MM.1S (cell line): ENCODE results near the gene PRR20G.

Experiments
- EZH2phosphoT487 ChIP-seq: fragments of 300-600 bp; sonication (generic); IDR thresholded peaks from 2 replicates; pipeline ENCODE4 v1.6.1; 2018; ENCODE audit warnings: antibody characterized with exemption, low read length
- TF ChIP-seq, protein P1 (sequence below): fragments of 300-600 bp; sonication (generic); IDR thresholded peaks from 2 replicates; pipeline ENCODE4 v1.5.1; 2016; ENCODE audit warnings: antibody characterized with exemption, low read length, mixed read lengths

DNA sequence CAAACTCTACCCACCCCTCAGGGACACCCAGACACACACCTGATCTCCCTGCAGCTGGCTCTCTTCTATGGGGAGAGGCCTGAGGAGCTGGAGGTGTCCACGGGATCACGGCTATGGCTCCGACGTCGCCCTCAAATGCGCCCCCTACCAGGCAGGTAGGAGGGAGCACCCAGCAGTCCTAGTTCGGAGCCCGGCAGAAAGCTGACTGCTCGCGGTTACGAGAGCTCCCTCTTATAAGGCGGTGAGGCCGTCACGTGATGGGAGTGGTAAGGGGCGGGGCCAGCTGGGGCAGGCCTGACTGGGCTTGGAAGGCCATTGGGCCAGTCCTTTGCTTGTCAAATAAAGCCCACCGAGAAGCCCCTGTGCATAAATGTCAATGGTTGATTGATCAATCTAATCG is at the start of gene PRR20G:
- TF ChIP-seq, protein P1, sequence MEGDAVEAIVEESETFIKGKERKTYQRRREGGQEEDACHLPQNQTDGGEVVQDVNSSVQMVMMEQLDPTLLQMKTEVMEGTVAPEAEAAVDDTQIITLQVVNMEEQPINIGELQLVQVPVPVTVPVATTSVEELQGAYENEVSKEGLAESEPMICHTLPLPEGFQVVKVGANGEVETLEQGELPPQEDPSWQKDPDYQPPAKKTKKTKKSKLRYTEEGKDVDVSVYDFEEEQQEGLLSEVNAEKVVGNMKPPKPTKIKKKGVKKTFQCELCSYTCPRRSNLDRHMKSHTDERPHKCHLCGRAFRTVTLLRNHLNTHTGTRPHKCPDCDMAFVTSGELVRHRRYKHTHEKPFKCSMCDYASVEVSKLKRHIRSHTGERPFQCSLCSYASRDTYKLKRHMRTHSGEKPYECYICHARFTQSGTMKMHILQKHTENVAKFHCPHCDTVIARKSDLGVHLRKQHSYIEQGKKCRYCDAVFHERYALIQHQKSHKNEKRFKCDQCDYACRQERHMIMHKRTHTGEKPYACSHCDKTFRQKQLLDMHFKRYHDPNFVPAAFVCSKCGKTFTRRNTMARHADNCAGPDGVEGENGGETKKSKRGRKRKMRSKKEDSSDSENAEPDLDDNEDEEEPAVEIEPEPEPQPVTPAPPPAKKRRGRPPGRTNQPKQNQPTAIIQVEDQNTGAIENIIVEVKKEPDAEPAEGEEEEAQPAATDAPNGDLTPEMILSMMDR, result no peak
- no peak for TF ChIP-seq EZH2phosphoT487
